HTERT RPE-1 (cell line): ENCODE measurements around the gene DHRS9.
"Not testable (repeated sequence)": the region's sequence is repeated elsewhere in the genome, so short reads cannot be mapped to it uniquely, and the experiment has no call there.

ENCODE experiments used
- in situ Hi-C: fragments of 300-500 bp; cut with MboI; formaldehyde crosslinking; loops from 4 replicates; pipeline ENCODE4 v1.14.3; 2020; ENCODE audit warnings: low sequenced_read_pairs

The DHRS9 gene

GRCh38 chr2:169069341-169069740, at the start of gene DHRS9:
Gene DHRS9 (plus strand): TSS chr2:169069563. CDS start chr2:169081582, 12,019 bp downstream.
- in situ Hi-C loops, result no loop called here

GRCh38 chr2:169023161-169023560, 46.2 kb upstream of the DHRS9 start:
- in situ Hi-C loops, result no loop called here

- in situ Hi-C loops, result no loop called here
Measured at GRCh38 chr2:169026056-169026455, 43.3 kb upstream of the DHRS9 start.

- in situ Hi-C loops, result no loop called here
Measured at GRCh38 chr2:169027234-169027633, 42.1 kb upstream of the DHRS9 start.

GRCh38 chr2:169029341-169029740, 40.0 kb upstream of the DHRS9 start:
- in situ Hi-C loops, result no loop called here

GRCh38 chr2:169031202-169031601, 38.2 kb upstream of the DHRS9 start, which contains the start of gene ABCB11:
Gene ABCB11 (minus strand): TSS chr2:169031324. CDS start chr2:169018125, 13,199 bp downstream.
- in situ Hi-C loops, result no loop called here

- in situ Hi-C loops, result no loop called here
Measured at GRCh38 chr2:169034256-169034655, 35.1 kb upstream of the DHRS9 start.

- in situ Hi-C loops, result no loop called here
Measured at GRCh38 chr2:169034984-169035544, 34.3 kb upstream of the DHRS9 start.

GRCh38 chr2:169035887-169036286, 33.5 kb upstream of the DHRS9 start:
- in situ Hi-C loops, result no loop called here

- in situ Hi-C loops, result no loop called here
Measured at GRCh38 chr2:169036736-169037440, 32.5 kb upstream of the DHRS9 start.

GRCh38 chr2:169038338-169038757, 31.0 kb upstream of the DHRS9 start:
- in situ Hi-C loops, result no loop called here

- in situ Hi-C loops, result no loop called here
Measured at GRCh38 chr2:169039702-169040101, 29.7 kb upstream of the DHRS9 start.

GRCh38 chr2:169041594-169041993, 27.8 kb upstream of the DHRS9 start:
- in situ Hi-C loops, result no loop called here

- in situ Hi-C loops, result no loop called here
Measured at GRCh38 chr2:169042856-169043255, 26.5 kb upstream of the DHRS9 start.

- in situ Hi-C loops, result no loop called here
Measured at GRCh38 chr2:169046440-169047151, 22.8 kb upstream of the DHRS9 start.

GRCh38 chr2:169047256-169048250, 21.8 kb upstream of the DHRS9 start:
- in situ Hi-C loops, result no loop called here

- in situ Hi-C loops, result no loop called here
Measured at GRCh38 chr2:169049142-169049541, 20.2 kb upstream of the DHRS9 start.

- in situ Hi-C loops, result no loop called here
Measured at GRCh38 chr2:169050476-169051240, 18.7 kb upstream of the DHRS9 start.

- in situ Hi-C loops, result not testable (repeated sequence)
Measured at GRCh38 chr2:169054575-169054974, 14.8 kb upstream of the DHRS9 start.

GRCh38 chr2:169064199-169064598, 5.2 kb upstream of the DHRS9 start:
- in situ Hi-C loops, result not testable (repeated sequence)
